Astrocyte (in vitro differentiated cells and primary cell): ENCODE measurements around the gene RBM47.

ENCODE experiments used
- EZH2 ChIP-seq: IDR thresholded peaks from 2 replicates; pipeline ENCODE4 v1.6.1; 2012; ENCODE audit warnings: mild to moderate bottlenecking, low read length, inconsistent platforms; ENCODE audit not compliant: insufficient read depth
- TF ChIP-seq, protein P1 (sequence below): IDR thresholded peaks from 2 replicates; pipeline ENCODE4 v1.5.1; 2011; ENCODE audit warnings: low read depth, mild to moderate bottlenecking, inconsistent platforms, low read length, moderate library complexity; ENCODE audit not compliant: insufficient read depth

DNA sequence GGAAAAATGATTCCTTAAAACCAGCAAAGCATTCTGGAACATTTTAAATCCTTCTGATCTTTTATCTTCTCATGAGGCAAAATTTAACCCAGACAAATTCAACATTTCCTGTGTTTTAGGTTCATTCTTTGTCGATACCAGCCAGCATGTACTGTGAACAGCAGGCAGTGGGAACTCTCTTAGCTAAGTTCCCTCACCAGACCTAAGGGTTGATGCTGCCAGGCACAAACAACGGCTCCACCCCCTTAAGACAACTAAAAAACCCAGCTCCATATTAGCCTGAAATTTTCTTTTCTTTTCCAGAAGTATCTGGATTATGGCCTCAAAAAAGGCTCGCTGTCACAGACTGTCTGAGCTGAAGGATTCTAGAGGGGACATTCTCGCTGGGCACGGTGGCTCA, 2.4 kb upstream of the RBM47 start:
- no peak for TF ChIP-seq EZH2
- TF ChIP-seq, protein P1, sequence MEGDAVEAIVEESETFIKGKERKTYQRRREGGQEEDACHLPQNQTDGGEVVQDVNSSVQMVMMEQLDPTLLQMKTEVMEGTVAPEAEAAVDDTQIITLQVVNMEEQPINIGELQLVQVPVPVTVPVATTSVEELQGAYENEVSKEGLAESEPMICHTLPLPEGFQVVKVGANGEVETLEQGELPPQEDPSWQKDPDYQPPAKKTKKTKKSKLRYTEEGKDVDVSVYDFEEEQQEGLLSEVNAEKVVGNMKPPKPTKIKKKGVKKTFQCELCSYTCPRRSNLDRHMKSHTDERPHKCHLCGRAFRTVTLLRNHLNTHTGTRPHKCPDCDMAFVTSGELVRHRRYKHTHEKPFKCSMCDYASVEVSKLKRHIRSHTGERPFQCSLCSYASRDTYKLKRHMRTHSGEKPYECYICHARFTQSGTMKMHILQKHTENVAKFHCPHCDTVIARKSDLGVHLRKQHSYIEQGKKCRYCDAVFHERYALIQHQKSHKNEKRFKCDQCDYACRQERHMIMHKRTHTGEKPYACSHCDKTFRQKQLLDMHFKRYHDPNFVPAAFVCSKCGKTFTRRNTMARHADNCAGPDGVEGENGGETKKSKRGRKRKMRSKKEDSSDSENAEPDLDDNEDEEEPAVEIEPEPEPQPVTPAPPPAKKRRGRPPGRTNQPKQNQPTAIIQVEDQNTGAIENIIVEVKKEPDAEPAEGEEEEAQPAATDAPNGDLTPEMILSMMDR = no peak
